ENCODE results near the gene APEH. TPM values are rescaled to one million over a fixed set of nuclear protein-coding genes. Genes with fewer than 3 reads are reported as not detected.

APEH gene
- total and polyA plus RNA-seq, 2 donors (not counting 1 experiment from before 2014, with no cell fraction given), result 52.6 to 137 TPM

DNA sequence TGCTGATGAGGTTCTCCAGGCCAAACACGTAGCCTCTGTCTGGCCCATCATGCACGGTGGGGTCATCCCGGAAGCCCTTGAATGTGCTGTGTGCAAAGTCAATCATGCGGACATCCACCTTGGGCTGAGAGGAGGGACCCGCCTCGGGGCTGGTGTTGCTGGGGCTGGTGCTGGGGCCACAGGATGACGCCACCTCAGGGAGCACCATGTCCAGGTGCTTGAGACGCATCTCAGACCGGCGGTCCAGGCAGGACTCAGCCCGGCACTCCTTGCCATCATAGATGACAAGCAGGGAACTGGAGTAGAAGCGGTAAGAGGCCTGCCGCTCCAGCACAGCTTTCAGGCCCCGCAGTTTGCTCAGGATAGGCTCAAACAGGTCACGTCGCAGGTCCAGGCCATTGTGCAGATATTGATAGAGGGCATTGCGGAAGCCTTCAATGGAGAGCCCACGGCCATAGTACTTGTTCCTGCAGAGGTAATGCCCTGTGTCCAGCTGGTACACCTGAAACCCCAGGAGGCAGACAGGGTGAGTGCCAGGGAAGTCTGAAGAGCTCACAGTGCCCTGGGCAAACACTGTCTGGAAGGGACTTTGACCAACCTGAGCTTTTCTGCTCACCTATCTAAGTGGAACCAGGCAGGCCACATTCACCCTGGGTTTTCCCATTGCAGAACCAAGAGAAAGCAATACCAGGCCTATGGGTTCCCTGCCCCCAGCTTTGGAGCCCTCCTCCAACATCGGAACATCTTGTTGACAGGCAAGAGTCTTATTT lies 53.2 kb downstream of the APEH start:
- no peak for DNase-seq (ENCODE audit: low read depth in 2 of 2)

DNA sequence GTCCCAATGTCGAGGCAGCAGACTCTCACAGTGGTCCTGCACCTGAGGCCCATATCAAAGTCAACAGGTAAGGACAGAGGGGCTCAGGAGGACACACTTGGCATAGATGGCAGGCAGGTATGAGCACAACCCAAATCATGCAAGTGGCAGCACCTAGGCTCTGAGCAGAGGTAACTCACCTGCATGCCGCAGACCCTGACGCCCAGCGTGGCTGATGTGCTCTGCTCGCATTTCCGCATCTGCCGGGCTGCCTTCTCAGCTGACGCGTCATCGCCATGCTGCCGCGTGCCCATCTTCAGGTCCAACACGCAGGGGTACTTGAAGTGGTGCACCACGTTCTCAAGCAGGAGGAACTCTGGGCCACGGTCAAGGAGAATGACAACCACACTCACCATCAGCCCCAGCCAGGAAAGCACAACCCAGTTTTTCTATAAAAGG lies 53.8 kb downstream of the APEH start:
- H3K27me3 ChIP-seq (ENCODE audit: control insufficient read depth, insufficient read depth, low read length), result no peaks in the 10 kb centered on the region
- H3K4me1 ChIP-seq (ENCODE audit: control insufficient read depth, extremely low read depth, insufficient read depth, low read length), result peaks cover 5% of the 10 kb centered on the region
- no peak for TF ChIP-seq CTCF (conservative IDR thresholded peaks at IDR 0.05 in 1 of 2, IDR thresholded peaks at IDR 0.05 in 1 of 2; ENCODE audit: low read depth in 1 of 2, low read length in 2 of 2)
- TF ChIP-seq EZH2 (IDR thresholded peaks at IDR 0.05; ENCODE audit: low read length, missing control alignments), result no peak
- peaks cover 7% of the 10 kb centered on the region for H3K79me2 ChIP-seq (ENCODE audit: control insufficient read depth, insufficient read depth, low read length)
- no peaks in the 10 kb centered on the region for H4K20me1 ChIP-seq (ENCODE audit: control insufficient read depth, extremely low read depth, insufficient read depth, low read length)
- no peak overlapping the region for H3K27ac ChIP-seq (ENCODE audit: insufficient read depth, low read length)
- H3K4me3 ChIP-seq (replicated peaks in 1 of 4; ENCODE audit: control extremely low read depth in 1 of 4, insufficient read depth in 1 of 4, low read depth in 3 of 4, low read length in 4 of 4), result no peak overlapping the region
- H3K36me3 ChIP-seq (ENCODE audit: control insufficient read depth, insufficient read depth, low read length), result peaks cover 24% of the 10 kb centered on the region
- no peak overlapping the region for H3K9ac ChIP-seq (ENCODE audit: insufficient read depth, low read length)
- H3K4me2 ChIP-seq (ENCODE audit: extremely low read depth, insufficient read depth, low read length), result no peak overlapping the region
- DNase-seq (ENCODE audit: low read depth in 2 of 2), result no peak
- H3K9me3 ChIP-seq (ENCODE audit: control insufficient read depth, insufficient read depth, low read depth, low read length), result no peaks in the 10 kb centered on the region
- H2AFZ ChIP-seq (ENCODE audit: low read length), result no peak overlapping the region

More for the DNA sequence above, 53.2 kb downstream of the APEH start:
- Histone ChIP-seq H2AFZ (ENCODE audit: low read length) (no peak overlapping the region), H3K9me3 (ENCODE audit: control insufficient read depth, insufficient read depth, low read depth, low read length) (no peaks in the 10 kb centered on the region), H3K9ac (ENCODE audit: insufficient read depth, low read length) (no peak overlapping the region), H3K79me2 (ENCODE audit: control insufficient read depth, insufficient read depth, low read length) (peaks cover 13% of the 10 kb centered on the region), H3K27ac (ENCODE audit: insufficient read depth, low read length) (no peak overlapping the region), H3K27me3 (ENCODE audit: control insufficient read depth, insufficient read depth, low read length) (no peaks in the 10 kb centered on the region), H3K36me3 (ENCODE audit: control insufficient read depth, insufficient read depth, low read length) (peaks cover 22% of the 10 kb centered on the region), H4K20me1 (ENCODE audit: control insufficient read depth, extremely low read depth, insufficient read depth, low read length) (no peaks in the 10 kb centered on the region), H3K4me3 (replicated peaks in 1 of 4; ENCODE audit: control extremely low read depth in 1 of 4, insufficient read depth in 1 of 4, low read depth in 3 of 4, low read length in 4 of 4) (no peak overlapping the region), H3K4me2 (ENCODE audit: extremely low read depth, insufficient read depth, low read length) (no peak overlapping the region), H3K4me1 (ENCODE audit: control insufficient read depth, extremely low read depth, insufficient read depth, low read length) (peaks cover 7% of the 10 kb centered on the region)
- no peak for TF ChIP-seq CTCF (conservative IDR thresholded peaks at IDR 0.05 in 1 of 2, IDR thresholded peaks at IDR 0.05 in 1 of 2; ENCODE audit: low read depth in 1 of 2, low read length in 2 of 2)
- no peak for TF ChIP-seq EZH2 (IDR thresholded peaks at IDR 0.05; ENCODE audit: low read length, missing control alignments)

- H3K79me2 ChIP-seq (ENCODE audit: control insufficient read depth, insufficient read depth, low read length), result no peaks in the 10 kb centered on the region
- H2AFZ ChIP-seq (ENCODE audit: low read length), result no peak overlapping the region
- no peak overlapping the region for H3K9ac ChIP-seq (ENCODE audit: insufficient read depth, low read length)
- TF ChIP-seq CTCF (conservative IDR thresholded peaks at IDR 0.05 in 1 of 2, IDR thresholded peaks at IDR 0.05 in 1 of 2; ENCODE audit: low read depth in 1 of 2, low read length in 2 of 2), result no peak
- TF ChIP-seq EZH2 (IDR thresholded peaks at IDR 0.05; ENCODE audit: low read length, missing control alignments), result no peak
- H3K4me1 ChIP-seq (ENCODE audit: control insufficient read depth, extremely low read depth, insufficient read depth, low read length), result no peaks in the 10 kb centered on the region
- no peaks in the 10 kb centered on the region for H4K20me1 ChIP-seq (ENCODE audit: control insufficient read depth, extremely low read depth, insufficient read depth, low read length)
- no peaks in the 10 kb centered on the region for H3K9me3 ChIP-seq (ENCODE audit: control insufficient read depth, insufficient read depth, low read depth, low read length)
- no peak overlapping the region for H3K4me3 ChIP-seq (replicated peaks in 1 of 4; ENCODE audit: control extremely low read depth in 1 of 4, insufficient read depth in 1 of 4, low read depth in 3 of 4, low read length in 4 of 4)
- no peak overlapping the region for H3K4me2 ChIP-seq (ENCODE audit: extremely low read depth, insufficient read depth, low read length)
- no peaks in the 10 kb centered on the region for H3K27me3 ChIP-seq (ENCODE audit: control insufficient read depth, insufficient read depth, low read length)
- no peak for DNase-seq (ENCODE audit: low read depth in 2 of 2)
- H3K27ac ChIP-seq (ENCODE audit: insufficient read depth, low read length), result no peak overlapping the region
- peaks cover 27% of the 10 kb centered on the region for H3K36me3 ChIP-seq (ENCODE audit: control insufficient read depth, insufficient read depth, low read length)
Measured at GRCh38 chr3:49729966-49730609, 55.9 kb downstream of the APEH start.

Data from fibroblast of lung (primary cell).